AG10803 (cell line): ENCODE measurements around the gene KCNQ1.

ENCODE experiments used
- DNase-seq: peaks from one replicate; pipeline ENCODE4 v3.0.0; 2010; ENCODE audit warnings: low read depth
- H3K4me3 ChIP-seq: 2 replicates; pipeline ENCODE4 v1.5.1; 2011; ENCODE audit warnings: mild to moderate bottlenecking, low read length, control low read depth
- TF ChIP-seq, protein P1 (sequence below): conservative IDR thresholded peaks from 2 replicates; pipeline ENCODE4 v1.5.1; 2011; ENCODE audit warnings: mild to moderate bottlenecking, low read length, control low read depth, inconsistent platforms

KCNQ1 gene

DNA sequence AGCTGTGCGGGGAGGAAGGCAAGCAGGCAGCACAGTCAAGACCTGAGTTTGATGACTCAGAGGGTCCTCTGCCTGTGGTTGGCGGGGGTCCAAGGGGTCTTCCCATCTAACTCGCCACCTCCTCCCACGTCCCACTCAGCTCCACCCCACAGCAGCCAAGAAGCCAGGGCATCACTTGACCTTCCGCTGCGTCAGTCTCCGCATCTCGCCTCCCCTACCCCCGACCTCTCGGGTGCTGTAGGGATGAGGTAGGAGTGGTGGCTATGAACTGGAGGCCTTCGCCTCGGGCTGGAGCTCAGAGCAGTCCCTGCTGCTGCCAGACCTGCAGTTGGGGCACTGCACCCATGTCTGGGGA, 350.1 kb downstream of the KCNQ1 start:
- no peak overlapping the region for H3K4me3 ChIP-seq
- TF ChIP-seq, protein P1, sequence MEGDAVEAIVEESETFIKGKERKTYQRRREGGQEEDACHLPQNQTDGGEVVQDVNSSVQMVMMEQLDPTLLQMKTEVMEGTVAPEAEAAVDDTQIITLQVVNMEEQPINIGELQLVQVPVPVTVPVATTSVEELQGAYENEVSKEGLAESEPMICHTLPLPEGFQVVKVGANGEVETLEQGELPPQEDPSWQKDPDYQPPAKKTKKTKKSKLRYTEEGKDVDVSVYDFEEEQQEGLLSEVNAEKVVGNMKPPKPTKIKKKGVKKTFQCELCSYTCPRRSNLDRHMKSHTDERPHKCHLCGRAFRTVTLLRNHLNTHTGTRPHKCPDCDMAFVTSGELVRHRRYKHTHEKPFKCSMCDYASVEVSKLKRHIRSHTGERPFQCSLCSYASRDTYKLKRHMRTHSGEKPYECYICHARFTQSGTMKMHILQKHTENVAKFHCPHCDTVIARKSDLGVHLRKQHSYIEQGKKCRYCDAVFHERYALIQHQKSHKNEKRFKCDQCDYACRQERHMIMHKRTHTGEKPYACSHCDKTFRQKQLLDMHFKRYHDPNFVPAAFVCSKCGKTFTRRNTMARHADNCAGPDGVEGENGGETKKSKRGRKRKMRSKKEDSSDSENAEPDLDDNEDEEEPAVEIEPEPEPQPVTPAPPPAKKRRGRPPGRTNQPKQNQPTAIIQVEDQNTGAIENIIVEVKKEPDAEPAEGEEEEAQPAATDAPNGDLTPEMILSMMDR = no peak
- DNase-seq = no peak

DNA sequence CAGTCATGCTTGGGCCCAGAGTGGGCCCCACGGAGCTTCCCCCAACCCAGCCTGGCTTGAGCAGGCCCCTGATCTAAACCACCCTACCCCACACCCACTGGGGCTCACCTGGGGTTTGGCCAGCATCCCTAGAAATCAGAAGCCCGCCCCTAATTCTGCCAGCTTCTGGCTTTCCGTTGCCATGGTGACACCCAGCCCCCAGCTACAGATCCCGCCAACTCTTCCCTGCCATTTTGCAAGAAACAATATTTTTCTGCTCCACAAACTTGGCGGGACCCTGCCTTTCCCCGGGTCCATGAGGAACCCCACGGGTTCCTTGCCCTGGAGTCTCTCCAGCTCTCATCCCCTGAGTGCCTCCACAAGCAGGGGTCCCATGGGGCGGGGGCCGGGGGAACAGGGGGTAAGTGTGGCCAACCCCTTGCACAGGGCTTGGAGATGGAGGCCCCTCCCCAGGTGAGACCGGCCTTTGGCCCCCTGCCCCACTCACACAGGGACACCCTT, 350.7 kb downstream of the KCNQ1 start:
- no peak overlapping the region for H3K4me3 ChIP-seq
- DNase-seq = no peak
- TF ChIP-seq, protein P1 = no peak

DNA sequence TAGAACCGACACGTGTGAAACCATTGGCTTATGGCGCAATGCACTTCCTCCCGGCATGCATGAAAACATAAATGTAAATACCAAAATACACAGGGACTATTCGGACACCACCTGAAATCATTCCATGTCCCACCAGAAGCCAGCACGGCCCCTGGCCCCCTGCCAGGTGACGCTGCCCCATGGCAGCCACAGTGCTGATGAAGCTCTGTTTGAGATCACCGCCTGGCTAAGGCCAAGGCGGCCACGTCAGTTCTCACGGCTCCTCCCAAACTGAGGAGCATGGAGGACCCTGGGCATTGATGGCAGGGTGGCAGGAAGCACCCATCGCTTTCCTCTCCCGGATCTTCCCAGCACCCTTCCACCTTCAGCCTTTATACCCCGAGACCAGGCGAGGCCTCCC, 351.3 kb downstream of the KCNQ1 start:
- TF ChIP-seq, protein P1 = no peak
- DNase-seq = no peak
- no peak overlapping the region for H3K4me3 ChIP-seq

DNA sequence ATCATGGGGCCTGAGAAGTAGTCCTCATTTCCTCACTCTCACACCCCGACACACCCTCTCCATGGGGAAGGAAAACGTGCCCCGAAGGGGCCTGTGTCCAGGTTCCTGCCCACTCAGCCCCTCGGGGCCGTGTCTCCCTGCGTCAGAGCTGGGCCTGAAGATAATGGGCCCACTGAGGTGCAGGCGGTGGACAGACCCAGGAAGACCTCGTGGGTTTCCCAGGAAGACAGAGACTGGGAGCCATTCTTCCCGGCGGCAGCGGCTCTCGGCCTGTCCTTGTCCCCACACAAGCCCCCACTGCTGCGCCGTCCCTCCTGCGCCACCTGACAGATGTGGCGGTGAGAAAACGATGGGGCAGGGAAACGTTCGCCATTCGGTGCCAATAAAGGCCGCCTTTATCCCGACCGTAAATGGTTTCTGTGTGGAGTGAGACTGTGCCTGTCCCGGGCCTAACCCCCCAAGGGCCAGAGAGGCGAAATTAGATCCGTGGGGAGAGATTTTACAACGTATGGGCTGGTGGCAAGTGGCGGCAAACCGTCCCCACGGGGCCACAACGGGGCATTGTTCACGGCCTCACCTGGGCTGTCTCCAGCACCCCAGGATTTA, 351.8 kb downstream of the KCNQ1 start:
- DNase-seq = no peak
- TF ChIP-seq, protein P1 = no peak
- no peak overlapping the region for H3K4me3 ChIP-seq

DNA sequence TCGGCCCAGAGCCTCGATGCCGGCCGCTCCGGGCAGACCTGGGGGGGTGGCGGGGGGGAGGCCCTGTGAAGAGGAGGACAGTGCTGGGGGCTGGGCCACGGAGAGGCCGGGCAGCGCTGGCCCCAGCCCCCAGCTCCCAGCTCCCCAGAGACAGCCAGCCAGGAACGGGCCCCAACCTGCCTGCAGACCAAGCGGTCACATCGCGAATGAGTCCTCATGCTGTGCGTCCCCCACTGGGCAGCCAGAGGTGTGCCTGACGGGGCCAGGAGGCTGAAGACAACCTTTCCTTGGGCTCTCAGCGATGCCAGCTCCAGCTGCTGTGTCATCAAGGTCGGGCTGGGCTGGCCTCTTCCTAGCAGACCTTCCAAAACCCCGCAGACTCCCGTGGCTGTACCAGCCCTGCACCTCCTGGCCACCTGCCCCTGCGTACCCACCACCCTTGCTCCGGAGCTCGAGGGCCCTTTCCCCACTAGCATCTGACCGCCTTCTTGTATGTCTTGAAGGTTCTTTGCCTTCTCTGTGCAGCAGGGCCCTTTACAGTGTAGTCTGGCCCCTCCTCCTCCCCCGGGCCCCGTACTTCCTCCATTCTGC, 352.4 kb downstream of the KCNQ1 start:
- DNase-seq = no peak
- H3K4me3 ChIP-seq = no peak overlapping the region
- TF ChIP-seq, protein P1 = no peak

DNA sequence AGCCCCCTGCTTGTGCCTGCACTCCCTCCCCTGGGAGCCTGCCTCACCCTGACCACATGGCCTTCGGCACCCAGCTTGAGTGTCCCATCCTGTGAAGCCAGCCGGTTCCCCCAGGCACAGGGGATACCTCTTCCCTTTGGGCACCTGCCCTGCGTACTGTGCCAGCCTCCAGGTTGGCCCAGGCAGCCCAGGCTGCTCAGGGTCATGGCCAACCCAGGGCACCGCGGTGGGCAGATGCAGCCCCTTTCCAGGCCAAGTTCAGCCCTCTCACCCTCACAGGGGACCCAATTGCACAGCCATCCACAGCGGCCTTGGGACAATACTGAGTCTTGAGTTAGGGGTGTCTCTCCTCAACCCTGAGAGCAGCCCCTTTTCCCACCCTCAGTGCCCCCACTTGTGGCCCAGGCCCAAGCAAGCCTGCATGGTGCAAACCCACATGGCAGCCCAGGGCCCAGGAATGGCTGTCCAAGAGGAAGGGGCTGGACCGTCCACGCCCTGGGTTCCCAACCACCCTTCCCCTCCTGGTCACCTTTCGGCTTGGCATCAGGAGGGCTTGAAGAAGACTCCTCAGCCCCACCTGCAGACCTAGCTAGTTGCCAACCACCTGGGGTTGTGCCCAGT, 353.0 kb downstream of the KCNQ1 start:
- no peak overlapping the region for H3K4me3 ChIP-seq
- DNase-seq = no peak
- TF ChIP-seq, protein P1 = no peak
